SU-DHL-6 (cell line): ENCODE results near the gene KRTAP10-8.

ENCODE experiments used
- CTCF ChIP-seq: fragments of 200-600 bp; sonication (generic); IDR thresholded peaks from one replicate; pipeline ENCODE4 v1.5.1; 2017; ENCODE audit warnings: antibody characterized with exemption, mild to moderate bottlenecking, low read length, moderate library complexity; ENCODE audit not compliant: insufficient read depth, poor library complexity, severe bottlenecking
- EZH2phosphoT487 ChIP-seq: fragments of 200-600 bp; sonication (generic), shearing (Covaris generic); conservative IDR thresholded peaks from 2 replicates; pipeline ENCODE4 v1.6.1; 2018; ENCODE audit warnings: mild to moderate bottlenecking, antibody characterized with exemption, low read length, moderate library complexity, mixed read lengths

- TF ChIP-seq CTCF (no peak), EZH2phosphoT487 (no peak)
Observed at GRCh38 chr21:44598061-44598460, 13.8 kb upstream of the KRTAP10-8 start.
